IPS-11a (cell line): ENCODE results near the gene SUV39H2.
"Not testable (repeated sequence)": the region's sequence is repeated elsewhere in the genome, so short reads cannot be mapped to it uniquely, and the experiment has no call there.

Source experiments
- H3K4me3 ChIP-seq: one replicate; pipeline ENCODE4 v1.5.1; 2013; ENCODE audit warnings: low read depth, low read length, control low read depth

Gene SUV39H2

GRCh38 chr10:14930610-14931009 lies 51.9 kb downstream of the SUV39H2 start:
- no peak overlapping the region for H3K4me3 ChIP-seq

- H3K4me3 ChIP-seq: no peak overlapping the region
Measured at GRCh38 chr10:14936584-14936983, 57.9 kb downstream of the SUV39H2 start.

GRCh38 chr10:14938971-14939370 lies 60.3 kb downstream of the SUV39H2 start:
- H3K4me3 ChIP-seq: not testable (repeated sequence)

GRCh38 chr10:14942147-14942949 lies 63.7 kb downstream of the SUV39H2 start:
- H3K4me3 ChIP-seq: not testable (repeated sequence)

- H3K4me3 ChIP-seq: not testable (repeated sequence)
Measured at GRCh38 chr10:14942950-14943338, 64.3 kb downstream of the SUV39H2 start.

- no peak overlapping the region for H3K4me3 ChIP-seq
Measured at GRCh38 chr10:14945108-14945507, 66.4 kb downstream of the SUV39H2 start.

DNA sequence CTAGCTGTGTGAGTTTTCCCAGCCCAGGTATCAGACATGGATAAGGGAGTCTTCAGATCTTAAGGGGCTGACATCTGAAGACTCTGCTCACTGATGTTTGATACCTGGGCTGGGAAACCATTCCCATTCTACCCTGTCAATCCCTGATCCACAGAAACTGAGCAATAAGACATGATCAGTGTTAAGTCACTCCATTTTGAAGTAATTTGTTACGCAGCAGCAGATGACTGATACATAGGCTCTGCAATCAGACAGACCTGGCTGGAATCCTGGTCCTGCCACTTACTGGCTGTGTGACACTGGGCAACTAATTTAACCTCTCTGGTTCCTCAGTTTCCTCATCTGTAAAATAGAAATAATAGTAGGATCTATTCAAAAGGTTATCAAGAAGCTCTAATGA lies 68.6 kb downstream of the SUV39H2 start:
- no peak overlapping the region for H3K4me3 ChIP-seq

DNA sequence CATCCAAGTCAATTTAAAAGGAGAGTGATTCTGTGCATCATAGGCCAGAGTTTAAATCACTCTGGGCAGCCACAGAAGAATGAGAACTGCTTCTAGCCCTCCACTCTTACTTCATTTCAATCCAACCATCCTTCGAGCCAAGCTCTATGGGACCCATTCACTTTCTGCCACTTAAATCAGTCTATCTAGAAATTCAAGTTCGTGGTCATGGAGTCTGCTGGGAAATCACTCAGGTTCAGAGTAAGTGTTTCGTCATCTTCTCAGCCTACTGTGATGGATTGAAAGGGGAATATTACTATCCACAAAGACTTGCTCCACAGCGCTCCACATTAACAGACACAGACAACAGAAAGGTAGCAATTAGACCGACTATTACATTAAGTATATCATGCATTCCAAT lies 70.6 kb downstream of the SUV39H2 start:
- no peak overlapping the region for H3K4me3 ChIP-seq

- H3K4me3 ChIP-seq: peak overlapping the region; percentile 53
Measured at GRCh38 chr10:14952851-14953423, 74.3 kb downstream of the SUV39H2 start.

DNA sequence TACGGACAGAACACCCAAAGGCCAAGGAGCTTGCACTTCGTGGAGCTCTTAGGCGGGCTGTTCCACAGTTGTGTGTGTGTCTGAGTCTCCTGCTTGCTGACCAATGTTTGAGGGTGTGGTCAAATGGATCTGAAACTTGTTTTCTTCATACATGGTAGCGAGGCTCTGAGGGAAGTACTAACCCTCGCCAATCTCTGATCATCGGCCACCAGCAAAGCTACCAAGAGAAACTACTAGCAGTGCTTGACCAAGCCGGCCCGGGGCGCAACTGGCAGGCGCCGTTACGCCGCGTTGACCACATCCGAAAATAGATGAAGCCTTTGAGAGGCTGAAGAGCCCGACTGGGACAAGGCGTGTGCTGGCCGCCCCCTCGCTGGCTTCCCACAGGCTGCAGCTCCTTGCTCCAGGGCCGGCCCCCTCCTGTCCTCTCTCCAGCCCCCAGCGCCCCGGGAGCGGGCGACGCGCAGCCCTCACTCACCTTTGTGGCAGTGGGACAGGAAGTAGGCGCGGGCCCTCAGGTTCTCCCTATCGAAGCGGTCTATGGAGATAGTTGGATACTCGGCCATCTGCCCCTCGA lies 74.8 kb downstream of the SUV39H2 start:
- H3K4me3 ChIP-seq: peak overlapping the region; percentile 53
